NCI-H1048 (cell line): ENCODE data around the gene TAF9.
"Not testable (repeated sequence)": the region's sequence is repeated elsewhere in the genome, so short reads cannot be mapped to it uniquely, and the experiment has no call there.

Experiments
- DNase-seq: peaks from one replicate; lab custom pipeline; 2025; lab: John Stamatoyannopoulos, UW

TAF9 gene, protein sequence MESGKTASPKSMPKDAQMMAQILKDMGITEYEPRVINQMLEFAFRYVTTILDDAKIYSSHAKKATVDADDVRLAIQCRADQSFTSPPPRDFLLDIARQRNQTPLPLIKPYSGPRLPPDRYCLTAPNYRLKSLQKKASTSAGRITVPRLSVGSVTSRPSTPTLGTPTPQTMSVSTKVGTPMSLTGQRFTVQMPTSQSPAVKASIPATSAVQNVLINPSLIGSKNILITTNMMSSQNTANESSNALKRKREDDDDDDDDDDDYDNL

DNA sequence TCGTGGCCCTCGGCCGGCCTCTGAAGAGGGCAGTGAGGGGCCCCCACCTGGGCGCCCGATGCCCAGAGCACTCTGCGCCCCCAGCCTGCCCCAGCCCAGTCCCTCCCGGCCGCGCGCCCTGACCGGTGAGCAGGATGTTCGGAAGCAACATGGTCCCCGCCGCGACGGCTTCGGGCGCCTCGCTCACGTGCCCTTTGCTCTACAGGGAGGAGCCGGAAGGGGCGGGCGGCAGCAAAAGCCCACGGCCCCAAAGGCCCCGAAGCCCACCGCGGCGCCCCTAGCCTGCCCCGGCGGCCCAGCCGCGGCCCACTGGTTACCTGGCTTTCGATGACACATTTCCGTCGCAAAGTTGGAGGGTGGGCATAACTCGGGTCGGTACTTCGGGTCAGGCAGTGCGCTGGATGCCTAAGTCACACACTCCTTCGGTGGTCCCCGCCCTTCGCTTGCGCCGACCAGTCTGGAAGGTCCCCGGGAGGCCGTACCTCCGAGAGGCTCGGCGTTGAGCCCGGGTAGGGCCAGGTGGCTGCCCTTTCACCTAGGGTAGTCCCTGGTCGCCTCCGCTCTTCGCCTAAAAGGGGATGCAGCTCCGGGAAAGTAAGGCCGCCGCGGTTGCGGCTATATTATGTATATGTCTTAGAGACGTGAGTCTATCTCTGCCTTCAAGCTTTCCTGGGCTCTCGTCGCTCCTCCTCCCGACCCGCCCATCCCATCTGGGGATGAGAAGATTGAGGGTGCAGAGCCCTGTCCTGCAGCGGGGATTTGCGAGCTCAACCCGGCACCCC, at the start of gene TAF9, which contains the start of the genes AK6 and RAD17:
TSS of gene TAF9 (minus strand) at position 181 of the 782 bp plus-strand sequence. CDS start 3,783 bp downstream, outside the sequence.
TSS of gene AK6 (minus strand) at position 181 of the 782 bp plus-strand sequence. CDS start at position 151, 30 bp downstream.
TSS of gene RAD17 (plus strand) at position 479 of the 782 bp plus-strand sequence. CDS start 2,391 bp downstream, outside the sequence.
- peak; percentile 72 for DNase-seq

DNA sequence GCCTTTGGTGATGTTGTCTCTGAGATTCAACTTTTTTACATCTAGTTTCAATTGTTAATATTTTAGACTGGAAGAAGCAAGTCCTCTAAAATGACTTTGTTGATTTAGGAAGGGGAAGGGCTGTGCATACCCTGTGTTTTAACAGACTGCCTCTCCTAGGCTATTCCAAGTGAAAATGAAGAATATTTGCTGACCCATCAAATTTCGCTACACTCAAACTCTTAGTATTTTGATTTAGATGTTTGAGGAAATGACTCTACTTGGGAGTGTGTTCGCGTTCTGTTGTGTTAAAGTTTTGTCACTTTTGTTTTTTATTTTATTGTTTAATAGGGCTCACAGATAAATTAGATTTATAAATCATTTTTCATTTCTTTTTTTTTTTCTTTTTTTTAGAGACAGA, 49.2 kb upstream of the TAF9 start:
- DNase-seq, result no peak

DNA sequence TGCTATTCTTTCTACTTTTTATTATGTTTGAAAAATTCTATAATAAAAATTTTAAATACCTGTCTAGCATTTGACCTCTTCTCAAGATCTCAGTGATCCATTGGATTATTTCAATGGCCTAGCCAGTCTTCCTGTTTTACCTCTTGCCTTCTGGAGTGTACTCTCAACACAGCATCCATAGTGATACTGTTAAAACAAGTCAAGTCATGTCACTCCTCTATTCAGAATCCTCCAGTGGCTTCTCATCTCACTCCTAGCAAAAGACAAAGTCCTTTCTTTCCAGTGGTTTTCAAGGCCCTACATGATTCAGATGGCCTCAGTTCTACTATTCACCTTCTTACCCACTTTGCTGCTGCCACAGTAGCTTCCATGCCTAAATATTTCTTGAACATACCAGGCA, 47.4 kb upstream of the TAF9 start:
- no peak for DNase-seq

DNA sequence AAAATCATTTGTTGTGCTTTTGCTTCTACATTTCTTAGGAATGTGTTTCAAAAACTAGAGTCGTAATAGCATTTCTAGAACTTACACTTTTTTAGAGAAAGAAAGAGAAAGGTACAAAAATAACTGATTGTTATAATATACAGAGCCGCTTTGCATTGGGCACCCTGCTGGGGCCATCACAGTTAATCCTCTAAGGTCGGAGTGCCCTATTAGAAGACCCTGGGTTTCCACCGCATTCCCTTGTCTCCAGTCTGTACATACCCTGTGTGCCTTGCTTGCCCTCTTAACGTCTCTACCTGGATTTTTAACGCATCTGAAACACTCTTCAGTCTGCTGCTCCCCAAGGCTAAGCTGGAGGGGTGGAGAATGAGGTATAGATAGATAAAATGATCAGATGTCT, 46.9 kb upstream of the TAF9 start:
- DNase-seq, result no peak

DNA sequence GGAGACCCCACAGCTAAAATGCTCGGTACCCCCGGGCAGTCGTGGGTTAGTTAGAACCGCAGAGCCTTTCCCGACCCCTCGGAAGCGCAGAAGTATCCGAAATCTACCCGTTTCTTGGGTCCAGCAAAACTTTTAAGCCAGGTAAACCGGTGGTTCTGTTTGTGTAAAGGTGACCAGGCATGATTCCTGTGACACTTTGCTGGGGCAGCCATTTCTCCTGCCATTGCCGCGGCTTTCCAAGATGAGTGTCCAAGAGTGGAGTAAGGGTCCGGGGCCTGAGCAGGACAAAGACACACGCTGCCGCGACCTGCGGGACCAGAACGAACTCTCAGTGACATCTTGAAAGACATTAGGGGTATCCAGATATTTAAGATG, 46.3 kb upstream of the TAF9 start:
- DNase-seq, result no peak

DNA sequence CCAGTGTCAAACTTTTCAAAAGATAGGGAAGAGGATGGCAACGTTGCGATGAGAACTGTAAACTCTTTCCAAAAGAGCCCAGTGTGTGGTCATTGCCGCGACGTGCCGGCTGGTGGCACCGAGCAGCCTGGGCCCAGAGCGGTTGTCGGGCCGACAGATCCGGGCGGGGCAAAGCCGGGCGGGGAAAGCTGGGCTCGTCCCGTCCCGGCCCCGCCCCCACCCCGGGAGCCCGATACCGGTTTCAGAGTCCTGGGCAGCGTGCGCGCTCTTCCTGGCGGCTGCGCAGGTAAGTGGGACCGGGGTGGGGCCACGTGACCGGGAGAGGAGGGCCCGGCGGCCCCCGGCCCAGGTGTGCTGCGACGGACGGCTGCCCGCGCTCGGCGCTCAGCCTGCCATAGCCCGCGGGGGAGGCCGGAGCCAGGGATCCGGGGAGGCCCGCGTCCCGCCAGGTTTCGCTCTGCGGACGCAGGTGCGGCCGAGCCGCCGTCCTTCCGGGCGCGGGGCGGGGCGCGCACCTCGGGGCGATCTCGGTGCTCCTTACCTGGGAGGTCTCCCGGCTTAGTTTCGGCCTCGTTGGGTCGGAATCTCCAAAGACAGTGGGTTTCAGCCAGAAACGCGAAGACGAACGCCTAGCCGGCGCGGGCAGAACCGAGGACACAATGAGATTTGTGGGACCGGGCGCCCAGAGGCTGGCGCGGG, 45.7 kb upstream of the TAF9 start, which contains the start of gene MARVELD2:
TSS of gene MARVELD2 (plus strand) at position 232 of the 699 bp plus-strand sequence. CDS start 4,270 bp downstream, outside the sequence.
- DNase-seq, result peak; percentile 85

DNA sequence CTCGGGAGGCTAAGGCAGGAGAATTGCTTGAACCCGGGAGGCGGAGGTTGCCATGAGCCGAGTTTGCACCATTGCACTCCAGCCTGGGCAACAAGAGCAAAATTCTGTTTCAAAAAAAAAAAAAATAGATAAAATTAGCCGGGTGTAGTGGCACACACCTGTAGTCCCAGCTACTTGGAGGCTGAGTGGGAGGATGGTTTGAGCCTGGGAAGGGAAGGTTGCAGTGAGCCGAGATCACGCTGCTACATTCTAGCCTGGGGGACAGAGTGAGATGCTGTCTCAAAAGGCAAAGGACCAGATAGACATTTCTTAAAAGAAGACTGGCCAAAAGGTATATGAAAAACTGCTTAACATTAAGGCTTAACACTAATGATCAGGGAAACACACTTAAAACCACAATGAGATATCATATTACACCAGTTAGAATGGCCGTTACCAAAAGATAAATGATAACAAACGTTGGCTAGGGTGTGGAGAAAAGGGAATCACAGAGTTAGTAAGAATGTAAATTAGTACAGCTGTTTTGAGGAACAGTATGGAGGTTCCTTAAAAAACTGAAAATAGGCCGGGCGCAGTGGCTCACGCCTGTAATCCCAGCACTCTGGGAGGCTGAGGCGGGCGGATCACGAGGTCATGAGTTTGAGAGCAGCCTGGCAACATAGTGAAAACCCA, 35.5 kb upstream of the TAF9 start:
- no peak for DNase-seq

DNA sequence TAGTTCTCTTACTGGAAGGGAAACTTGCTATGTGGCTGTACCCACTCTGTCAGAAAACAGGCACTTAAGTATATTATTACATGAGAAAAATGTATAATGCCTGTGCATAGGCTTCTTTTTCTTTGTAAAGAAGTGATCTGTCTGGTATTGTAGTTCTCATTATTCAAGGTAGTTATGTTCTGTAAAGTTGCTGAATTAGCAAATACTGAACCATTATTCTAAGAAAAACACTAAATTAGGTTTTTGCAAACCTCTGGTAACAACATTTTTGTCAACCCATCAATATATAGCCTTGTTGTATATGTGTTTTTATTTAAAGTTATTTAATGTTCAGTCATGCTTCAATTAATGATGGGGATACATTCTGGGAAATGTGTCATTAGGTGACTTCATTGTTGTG, 9.1 kb upstream of the TAF9 start:
- no peak for DNase-seq

DNA sequence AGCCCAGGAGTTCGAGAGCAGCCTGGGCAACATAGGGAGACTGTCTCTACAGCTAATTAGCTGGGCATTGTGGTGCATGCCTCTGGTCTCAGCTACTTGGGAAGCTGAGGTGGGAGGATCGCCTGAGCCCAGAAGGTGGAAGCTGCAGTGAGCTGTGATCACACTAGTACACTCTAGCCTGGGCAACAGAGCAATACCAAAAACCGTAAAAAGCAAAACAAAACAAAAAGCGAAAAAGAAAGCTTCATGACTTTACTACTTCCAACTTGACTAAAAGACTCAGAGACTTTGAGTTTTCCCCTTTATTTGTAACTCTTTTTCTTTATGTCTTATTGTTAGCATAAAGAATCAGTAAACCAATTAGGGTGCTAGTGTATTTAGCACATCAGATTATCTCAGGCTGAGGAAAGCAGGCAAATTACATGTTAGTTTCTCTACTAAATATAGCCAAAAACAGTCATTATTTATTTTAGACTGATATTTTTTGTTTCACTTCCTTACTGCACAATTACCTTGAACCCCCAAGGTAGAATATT, 5.7 kb upstream of the TAF9 start:
- no peak for DNase-seq

DNA sequence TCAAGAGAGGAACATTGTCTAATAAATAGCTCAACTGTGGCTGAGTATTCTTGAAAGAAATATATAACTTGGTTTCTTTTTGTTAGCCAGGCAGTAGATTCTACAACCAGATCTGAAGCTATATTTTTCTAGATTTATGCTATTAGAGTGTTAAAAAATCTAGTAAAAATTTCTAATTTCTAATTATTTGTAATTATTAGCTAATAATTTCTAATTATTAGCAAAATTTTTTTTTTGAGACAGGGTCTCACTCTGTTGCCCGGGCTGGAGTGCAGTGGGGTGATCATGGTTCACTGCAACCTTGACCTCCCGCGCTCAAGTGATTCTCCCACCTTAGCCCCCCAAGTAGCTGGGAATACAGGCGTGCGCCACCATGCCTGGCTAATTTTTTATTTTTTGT, 3.1 kb upstream of the TAF9 start:
- DNase-seq, result no peak

DNA sequence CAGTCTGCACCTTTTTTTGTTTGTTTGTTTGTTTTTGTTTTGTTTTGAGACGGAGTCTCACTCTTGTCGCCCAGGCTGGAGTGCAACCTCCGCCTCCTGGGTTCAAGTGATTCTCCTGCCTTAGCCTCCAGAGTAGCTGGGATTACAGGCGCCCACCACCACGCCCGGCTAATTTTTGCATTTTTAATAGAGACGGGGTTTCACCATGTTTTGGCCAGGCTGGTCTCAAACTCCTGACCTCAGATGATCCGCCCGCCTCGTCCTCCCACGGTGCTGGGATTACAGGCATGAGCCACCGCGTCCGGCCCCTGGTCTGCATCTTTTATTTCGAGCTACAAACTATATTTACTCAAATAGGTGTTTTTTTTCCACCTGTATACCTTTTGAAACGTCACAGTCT, 1.0 kb upstream of the TAF9 start:
- DNase-seq, result not testable (repeated sequence)

DNA sequence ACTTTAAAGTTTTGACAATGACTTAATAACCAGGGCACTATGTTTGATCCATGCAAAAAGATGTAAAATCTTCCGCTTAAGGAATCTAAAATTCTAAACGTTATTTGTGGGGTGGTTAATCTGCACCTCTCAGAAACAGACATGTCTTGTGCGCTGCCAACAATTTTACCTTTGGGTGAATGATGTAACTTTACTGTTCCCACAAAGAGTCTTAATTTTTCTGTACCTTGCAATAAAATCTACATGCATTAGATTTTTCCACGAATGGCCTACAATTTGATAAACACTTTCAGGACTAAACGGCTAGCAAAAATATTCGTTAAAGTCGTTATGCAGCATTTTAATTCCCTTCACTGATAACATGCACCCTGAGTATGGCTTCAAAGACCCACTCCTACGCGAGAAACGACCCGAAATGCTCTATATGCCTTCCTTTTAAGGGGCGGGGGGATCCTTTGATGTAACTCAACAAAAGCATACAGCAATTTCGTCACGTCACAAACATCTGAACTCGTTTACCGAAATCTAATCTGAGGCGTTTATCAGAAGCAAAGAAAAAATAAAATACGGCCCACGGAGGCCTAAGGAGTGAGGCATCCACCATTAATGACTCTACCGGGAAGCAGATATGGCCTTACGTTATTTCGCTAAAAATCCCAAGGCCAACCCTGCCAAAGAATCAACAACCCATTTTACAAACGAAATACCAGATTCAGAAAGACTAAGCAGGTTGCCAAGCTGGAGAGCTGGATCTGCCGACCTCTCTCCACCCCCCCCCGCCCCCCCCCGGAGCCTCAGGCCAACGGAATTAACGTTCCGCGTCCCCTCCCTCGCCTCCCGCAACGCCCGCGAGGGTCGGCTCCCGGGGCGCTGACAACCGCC, 621 bp downstream of the TAF9 start:
- DNase-seq, result no peak

DNA sequence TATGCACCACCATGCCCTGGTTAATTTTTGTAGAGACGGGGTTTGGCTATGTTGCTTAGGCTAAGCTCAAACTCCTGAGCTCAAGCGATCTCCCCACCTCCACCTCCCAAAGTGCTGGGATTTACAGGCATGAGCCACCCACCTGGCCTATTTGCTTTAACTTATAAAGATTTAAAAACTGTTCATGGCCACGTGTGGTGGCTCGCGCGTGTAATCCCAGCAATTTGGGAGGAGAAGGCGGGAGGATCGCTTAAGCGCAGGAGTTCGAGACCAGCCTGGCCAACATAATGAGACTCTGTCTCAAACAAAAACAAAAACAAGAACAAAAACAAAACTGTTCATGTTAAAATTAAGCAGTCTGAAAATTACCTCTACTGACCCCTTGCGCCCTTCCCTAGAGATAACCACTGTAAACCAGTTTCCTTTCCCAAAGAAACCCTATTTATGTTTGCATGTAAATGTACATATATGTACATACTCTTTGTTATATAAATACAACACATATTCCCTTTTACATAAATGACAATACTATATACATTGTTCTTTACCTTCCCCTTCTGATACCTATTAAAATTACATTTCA, 1.5 kb downstream of the TAF9 start:
- DNase-seq, result no peak

DNA sequence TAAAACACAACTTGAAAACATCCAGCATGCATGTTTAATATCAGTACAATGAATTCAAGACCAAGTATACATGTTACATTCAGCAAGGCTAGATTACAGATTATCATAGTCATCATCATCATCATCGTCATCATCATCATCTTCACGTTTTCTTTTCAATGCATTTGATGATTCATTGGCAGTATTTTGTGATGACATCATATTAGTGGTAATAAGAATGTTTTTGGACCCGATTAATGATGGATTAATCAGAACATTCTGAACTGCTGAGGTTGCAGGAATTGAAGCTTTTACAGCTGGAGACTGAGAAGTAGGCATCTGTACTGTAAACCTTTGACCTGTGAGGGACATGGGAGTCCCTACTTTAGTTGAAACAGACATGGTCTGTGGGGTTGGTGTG, 4.5 kb downstream of the TAF9 start:
- DNase-seq, result no peak

DNA sequence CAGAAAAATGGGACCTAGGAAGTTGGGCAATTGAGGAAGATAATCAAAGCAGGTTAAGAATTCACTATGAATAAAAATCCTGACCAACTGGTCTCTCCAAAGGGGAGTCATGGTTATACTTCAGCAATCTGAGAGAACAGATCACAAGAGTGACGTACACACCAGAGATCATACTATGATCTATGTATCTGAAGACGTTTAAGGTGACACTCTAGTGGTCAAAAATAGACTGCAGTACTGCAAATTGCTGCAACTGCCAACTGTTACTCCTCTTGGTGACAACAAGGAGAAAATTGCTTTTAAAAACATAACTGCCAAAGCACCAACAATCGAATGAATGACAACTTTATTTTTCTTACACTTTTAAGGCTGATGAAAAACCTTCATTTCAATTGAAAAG, 4.9 kb downstream of the TAF9 start:
- no peak for DNase-seq

DNA sequence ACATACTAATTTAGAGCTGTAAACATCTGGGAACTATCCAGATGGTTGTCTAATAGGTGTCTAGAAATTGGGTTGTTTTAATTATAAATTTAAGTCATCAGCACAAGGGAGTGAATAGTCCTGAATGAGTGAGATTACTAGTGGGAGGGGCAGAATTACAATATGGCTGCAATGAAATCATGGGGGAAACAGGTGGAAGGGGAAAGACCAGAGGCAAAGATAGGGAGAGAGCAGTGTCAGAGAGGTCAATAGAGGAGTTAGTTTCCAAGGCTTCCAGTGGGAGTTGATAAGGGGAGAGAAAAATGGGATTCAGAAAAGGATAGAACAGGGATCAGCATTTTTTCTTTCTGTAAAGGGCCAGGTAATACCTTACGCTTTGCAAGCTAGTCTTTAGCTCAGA, 8.9 kb downstream of the TAF9 start:
- DNase-seq, result no peak

DNA sequence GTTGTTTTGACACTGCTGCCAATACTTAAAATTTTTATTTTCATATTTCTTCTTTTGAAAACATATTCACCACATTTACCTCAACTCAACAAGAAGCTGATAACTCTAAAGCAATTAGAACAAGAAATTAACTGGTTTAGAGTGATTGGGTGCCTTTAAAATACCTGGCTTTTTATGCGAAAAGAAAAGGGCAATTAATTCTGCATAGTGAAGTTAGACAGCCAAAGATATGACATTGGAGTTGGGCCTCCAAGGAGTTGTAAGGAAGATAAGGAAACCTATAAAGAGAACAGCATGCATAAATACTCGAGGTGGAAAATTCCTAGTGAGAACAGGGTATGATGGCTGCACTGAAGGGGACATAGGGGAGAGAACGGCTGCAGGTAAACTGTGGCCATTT, 9.6 kb downstream of the TAF9 start:
- DNase-seq, result no peak

DNA sequence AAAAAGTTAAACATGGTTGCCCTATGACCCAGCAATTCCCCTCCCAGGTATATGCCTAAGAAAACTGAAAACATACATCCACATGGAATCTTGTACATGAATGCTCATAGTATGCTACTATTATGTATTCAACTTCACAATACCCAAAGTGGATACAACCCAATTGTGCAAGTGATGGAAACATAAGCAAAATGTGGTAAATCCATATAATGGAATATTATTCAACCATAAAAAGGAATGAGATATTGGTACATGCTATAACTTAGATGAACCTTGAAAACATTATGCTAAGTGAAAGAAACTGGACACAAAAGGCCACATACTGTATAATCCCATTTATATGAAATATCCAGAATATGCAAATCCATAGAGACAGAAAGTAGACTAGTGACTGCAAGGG, 18.7 kb downstream of the TAF9 start:
- no peak for DNase-seq

DNA sequence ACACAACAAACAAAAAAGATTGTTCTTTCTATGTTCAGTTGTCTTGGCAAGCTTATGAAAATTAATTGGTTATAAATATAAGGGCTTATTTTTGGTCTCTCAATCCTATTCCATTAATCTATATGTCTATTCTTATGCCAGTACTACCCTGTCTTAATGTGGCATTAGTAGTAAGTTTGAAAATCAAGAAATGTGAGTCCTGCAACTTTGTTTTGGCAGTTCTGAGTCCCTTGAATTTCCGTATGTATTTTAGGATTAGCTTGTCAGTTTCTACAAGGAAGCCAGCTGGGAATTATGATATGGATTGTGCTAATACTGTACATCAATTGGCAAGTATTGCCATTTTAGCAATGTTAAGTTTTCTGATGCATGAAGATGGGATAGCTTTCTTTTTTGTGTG, 26.2 kb downstream of the TAF9 start:
- no peak for DNase-seq

DNA sequence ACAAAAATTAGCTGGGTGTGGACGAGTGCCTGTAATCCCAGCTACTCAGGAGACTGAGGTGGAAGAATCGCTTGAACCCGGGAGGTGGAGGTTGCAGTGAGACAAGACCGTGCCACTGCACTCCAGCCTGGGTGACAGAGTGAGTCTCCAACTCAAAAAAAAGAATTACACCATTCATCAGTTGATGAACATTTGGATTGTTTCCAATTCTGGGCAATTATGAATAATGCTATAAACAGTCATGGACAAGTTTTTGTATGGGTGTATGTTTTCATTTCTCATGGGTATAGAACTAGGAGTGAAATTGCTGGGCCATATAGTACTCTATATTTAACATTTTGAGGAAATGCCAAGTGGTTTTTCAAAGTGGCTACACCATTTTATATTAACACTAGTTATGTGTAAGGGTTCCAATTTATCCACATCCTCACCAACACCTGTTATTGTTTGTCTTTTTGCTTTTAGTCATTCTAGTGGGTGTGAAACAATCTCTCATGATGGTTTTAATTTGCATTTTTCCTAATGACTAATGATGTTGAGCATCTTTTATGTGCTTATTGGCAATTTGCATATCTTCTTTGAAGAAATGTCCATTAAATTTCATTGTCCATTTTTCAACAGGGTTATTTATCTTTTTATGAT, 27.7 kb downstream of the TAF9 start:
- no peak for DNase-seq
